Stimulated activated CD4-positive, alpha-beta T cell treated with anti-CD3 and anti-CD28 coated beads, Interleukin-12 subunit alpha, Interleukin-12 subunit beta, amount 100 ng/mL, for 24 hours (primary cell): ENCODE measurements around the gene CDK8.

Source experiments
- DNase-seq, 2 experiments: peaks; one replicate each; pipeline ENCODE4 v3.0.0-alpha.2; 2020; ENCODE audit warnings: low read depth in 2 of 2

Gene CDK8

DNA sequence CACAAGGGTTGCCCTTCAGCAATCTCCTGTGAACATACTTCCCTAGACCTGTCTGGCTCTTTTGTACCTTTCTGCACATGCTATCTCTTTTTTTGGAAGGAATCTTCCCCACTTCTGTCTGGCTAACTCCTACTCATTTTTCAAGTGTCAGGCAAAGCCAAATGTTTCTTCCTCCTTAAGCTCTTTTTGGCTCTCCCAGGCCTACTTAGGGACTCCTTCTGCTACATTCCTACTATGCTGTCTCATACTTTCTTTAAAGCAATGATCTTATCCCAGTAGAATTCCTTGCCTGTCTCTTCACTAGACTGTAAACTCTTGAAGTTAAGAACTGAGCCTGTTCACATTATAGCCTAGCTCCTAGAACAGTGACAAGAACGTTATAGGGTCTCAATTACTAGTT, 188.6 kb downstream of the CDK8 start:
- no peak for DNase-seq

DNA sequence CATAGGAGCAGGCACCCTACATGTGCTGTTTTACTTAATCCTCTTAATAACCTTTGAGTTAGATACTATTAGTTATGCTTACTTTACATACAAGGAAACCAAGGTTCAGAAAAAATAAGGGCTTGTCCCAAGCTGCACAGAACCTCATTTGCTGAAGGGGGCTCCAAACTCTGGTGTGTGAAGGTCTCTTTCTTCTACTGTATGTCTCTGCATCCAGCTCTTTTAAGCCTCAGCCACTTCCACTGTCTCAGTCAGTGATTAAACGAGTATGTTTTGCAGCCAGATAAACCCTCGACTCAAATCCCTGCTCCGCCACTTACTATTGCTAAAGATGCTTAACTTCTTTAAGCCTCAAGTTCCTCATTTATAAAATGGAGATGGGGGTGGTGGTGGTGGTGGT, 191.2 kb downstream of the CDK8 start:
- DNase-seq, result no peak

DNA sequence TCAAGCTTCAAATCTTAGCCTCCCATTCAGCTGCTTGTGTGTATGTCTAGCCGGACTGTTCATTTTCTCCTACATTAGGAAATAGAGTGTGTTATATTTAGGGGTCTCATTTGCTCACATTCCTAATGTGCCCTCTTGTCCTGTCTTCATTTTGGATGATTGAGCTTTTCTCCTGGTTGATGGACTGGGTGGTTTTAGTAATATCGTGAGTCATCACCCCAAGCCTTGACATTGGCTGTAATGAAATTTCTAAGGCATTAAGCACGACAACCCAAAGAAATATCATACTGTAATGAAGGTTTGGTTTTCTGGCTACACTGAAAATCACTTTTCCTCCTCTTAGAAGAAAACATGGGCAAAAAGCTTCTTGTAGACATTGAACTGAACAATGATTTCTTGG, 192.8 kb downstream of the CDK8 start:
- no peak for DNase-seq

DNA sequence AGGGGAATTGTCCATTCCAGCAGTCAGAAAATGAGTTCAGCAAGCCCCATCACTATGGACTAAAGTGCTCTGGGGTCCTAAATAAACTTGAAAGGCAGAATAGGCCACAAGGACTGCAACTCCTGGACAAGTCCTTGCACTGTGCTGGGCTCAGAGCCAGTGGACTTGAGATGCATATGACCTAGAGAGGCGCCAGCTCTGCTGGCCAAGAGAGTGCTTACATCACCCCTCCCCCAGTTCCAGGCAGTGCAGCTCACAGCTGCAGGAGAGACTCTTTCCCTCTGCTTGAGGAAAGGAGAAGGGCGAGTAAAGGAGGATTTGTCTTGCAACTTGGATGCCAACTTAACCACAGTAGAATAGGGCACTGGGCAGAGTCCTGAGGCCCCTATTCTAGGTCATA, 194.1 kb downstream of the CDK8 start:
- DNase-seq, result no peak

DNA sequence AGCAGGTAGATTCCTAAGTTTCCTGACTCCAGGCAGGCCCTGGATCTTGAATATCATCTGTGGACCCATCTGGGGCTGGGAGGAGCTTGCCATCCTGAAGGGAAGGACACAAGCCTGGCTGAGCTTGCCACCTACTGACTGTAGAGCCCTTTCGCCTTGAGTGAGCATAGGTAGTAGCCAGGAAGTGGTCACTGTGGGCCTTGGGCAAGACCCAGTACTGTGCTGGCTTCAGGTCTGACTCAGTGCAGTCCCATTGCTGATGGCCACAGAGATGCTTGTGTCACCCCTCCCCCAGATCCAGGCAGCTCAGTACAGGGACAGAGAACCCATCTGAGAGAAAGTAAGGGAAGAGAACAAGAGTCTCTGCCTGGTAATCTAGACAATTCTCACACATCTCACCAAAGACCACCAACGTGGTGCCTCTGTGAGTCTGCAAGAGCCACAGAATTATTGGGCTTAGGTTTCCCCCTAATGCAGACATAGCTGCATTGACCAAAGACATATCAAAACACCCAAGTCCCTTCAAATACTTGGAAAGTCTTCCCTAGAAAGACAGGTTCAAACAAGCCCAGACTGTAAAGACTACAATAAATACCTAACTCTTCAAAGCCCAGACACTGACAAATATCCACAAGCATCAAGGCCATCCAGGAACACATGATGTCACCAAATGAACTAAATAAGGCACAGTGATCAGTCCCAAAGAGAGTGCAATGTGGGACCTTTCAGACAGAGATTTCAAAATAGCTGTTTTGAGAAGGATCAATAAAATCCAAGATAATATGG, 195.3 kb downstream of the CDK8 start:
- no peak for DNase-seq
